NCI-H226 (cell line): ENCODE results near the gene GNB1.

Experiments
- DNase-seq: peaks from one replicate; pipeline ENCODE4 v3.0.0-alpha.2; 2015

Gene GNB1

DNA sequence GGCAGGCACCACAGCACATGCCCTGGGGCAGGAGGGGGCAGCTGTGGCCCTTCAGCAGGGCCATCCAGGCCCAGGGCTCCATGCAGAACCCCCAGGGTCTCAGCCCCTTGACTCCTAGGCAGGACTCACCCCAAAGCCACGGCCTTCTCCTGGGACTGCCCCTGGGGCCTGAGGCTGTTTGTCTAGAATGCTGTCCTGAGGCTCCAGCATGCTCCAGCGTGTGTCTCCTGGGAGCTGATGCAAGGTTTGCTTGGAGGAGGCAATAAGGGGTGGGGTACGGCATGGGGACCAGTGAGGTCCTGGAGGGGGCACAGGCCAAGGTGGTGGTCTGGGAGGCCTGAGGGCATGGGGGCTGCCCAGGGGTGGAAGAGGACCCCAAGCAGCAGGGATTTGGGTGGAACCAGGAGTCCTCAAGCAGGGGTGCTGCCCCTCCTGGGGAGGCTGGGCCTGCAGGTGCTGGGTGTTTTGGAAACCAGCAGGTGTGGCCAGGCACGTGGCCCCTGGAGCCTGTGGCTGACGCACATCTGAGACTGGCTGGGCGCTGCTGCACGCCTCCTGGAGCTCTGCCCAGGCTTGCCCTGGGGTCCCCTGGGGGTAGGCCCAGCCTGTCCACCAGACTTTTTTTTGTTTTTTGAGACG lies 16.3 kb upstream of the GNB1 start:
- DNase-seq: no peak

DNA sequence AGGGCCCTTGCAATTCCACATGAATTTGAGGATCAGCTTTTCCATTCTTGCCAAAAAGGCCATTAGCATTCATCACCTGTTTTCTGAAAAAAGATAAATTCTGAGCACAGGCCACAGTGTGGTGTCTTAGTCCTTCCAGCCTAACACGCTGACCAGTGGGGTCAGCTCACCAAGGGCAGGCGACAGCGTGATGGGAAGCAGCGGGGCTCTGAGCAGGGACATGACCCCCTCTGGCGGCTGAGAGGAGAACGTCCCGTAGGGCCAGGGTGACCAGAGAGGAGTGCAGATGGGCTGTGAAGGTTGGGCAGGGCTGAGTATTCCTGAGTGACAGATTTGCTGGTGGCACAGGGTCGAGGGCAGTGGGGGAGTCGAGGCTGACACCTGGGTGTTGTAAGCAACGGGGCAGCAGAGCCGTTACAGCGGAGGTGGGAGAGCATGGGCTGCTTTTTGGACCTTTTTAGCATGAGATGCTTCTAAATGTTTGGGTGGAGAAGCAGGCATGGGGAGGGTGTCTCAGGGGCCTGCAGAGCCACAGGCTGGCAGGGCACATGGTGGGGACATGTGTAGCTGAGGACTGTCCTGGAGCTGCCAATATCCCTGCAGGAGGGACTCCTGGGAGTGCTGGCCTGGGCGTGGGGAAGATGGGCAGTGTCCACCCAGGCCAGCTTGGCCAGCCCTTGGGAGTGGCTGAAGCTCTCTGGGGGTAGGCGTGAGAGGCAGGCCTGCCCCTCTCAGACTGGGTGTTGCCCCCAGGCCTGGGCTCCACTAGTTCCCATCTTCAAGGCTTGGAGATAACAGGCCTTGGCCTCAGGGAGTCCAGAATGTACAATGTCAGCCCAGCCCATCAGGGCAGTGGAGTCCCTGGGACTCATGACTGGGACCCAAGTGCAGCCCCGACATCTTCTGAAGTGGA lies 15.6 kb upstream of the GNB1 start:
- no peak for DNase-seq

DNA sequence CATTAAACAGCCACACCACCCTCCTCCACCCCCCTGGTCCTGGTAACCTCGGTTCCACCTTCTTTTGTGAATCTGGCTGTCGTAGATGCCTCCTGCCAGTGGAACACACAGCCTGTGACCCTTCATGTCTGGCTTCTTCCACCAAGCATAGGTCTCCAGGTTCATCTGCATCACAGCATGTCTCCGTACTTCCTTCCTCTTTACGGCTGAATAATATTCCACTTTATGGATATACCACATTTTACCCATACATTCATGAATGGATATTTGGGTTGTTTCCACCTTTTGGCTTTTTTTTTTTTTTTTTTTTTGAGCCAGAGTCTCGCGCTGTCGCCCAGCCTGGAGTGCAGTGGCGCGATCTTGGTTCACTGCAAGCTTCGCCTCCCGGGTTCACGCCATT lies 12.3 kb upstream of the GNB1 start:
- DNase-seq: no peak

DNA sequence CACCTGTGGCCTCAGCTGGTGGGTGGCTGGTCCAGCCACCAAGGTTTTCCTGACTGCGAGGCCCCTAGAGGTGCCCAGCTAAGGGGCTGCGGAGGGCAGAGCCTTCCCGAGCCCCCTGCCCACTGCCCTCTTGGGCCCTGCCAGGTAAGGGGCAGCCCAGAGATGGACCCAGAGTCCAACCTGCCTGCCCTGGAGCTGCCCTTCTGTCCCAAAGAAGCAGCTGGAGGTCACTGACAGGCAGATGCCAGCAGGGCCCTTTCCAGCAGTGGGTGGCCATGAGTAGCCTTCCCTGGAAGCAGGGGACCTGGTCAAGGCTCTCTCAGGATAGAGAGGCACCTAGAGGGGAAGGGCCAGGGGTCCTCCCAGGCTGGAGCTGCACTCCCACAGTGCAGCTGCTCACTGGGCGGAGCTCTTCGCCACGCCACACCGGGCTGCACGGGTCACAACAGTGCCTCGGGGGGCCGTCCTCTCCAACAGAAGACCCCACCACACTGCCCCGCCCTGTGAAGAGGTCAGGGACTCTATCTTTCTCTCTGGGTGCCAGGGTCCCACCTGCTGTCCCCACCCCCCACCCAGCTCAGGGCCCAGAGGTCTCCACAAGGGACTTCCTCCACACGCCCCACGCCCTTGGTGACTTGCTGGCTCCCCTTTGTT lies 10.9 kb upstream of the GNB1 start:
- no peak for DNase-seq

DNA sequence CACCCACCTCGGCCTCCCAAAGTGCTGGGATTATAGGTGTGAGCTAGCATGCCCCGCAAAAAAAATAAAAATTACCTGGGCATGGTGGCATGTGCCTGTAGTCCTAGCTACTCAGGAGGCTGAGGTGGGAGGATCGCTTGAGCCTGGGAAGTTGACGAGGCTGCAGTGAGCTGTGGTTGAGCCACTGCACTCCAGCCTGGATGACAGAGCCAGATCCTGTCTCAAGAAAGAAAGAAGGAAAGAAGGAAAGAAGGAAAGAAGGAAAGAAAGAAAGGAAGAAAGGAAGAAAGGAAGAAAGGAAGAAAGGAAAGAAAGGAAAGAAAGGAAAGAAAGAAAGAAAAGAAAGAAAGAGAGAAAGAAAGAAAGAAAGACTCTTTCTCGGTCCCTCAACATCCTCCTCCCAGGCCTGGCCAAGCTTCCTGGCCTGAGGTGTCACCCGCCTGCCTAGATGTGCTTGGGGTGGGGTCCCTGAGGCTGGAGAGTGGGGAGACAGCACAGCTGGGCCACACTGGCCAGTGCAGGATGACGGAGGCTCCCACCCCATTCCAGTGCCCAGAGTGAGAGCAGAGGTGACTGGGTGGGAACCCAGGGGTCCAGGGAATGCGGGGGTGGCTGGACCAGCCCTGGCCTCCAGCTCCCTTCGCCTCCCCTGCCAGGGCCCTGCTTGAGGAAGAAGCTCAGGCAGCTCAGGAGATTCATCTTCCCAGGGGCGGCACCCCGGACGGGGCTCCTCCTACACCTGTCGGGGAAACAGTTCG lies 10.2 kb upstream of the GNB1 start:
- DNase-seq: no peak

DNA sequence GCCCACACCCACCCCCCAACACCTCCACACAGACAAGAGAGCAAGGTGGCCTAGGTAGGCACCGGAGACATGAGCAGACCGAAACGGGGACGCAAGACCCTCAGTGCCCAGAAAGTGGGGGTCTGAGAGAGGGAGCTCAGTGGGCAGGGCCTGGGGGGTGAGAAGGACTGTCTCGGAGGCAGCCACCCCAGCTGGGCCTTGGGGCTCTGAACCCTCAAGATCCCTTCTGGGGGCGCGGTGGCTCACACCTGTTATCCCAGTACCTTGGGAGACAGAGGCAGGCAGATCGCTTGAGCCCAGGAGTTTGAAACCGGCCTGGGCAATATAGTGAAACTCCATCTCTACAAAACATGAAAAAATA lies 9.1 kb upstream of the GNB1 start:
- DNase-seq: no peak

DNA sequence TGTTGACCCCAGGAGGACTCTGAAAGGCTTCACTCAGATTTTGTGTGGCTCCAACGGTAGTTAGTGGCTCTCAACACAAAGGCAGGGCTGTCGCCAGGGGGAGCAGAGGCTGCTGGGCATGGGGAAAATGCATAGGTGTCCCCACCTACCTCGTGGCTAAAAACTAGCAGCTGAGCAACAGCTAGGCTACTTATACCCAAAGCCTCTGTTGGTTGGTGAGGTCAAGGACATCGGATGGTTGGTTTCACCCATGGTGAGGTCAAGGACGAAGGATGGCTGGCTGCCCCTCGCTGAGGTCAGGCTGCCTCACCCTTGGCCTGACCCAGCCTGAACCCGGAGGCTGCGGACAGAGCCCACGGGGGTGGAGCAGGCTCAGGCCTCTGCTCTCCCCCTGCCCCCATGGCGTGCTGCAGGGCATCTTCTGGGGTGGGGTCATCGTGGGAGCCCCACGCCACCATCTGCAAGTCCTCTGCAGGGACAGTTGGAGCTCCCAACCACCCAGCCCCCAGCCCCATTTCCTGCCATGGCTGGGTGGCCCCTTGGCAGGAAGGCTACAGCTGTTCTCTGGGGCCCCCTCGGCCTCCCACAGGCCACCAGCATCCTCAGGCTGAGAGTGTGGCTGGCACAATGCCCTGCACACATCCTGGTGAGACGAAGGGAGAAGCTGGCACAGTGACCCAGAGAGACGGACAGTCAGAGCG lies 8.5 kb upstream of the GNB1 start:
- no peak for DNase-seq

DNA sequence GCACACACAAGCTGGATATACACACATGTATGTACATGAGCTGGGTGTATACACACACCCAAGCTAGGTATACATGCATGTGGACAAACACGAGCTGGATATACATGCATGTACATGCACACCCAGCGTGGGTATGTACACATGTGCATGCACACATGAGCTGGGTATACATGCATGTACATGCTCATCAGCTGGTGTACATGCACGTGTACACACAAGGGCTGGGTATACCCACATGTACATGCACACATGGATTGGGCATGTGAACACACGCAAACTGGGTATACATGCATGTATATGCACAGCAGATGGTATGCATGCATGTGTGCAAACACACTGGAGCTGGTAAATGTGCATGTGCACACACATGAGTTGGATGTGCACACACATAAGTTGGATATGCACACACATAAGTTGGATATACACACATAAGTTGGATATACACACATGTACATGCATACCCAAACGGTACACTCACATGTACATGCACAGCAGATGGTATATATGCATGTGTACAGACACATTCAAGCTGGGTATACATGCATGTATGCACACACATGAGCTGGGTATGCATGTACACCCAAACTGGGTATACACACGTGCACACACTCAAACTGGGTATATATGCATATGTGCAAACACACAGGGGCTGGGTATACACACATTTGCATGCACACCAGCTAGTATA lies 7.5 kb upstream of the GNB1 start:
- no peak for DNase-seq

DNA sequence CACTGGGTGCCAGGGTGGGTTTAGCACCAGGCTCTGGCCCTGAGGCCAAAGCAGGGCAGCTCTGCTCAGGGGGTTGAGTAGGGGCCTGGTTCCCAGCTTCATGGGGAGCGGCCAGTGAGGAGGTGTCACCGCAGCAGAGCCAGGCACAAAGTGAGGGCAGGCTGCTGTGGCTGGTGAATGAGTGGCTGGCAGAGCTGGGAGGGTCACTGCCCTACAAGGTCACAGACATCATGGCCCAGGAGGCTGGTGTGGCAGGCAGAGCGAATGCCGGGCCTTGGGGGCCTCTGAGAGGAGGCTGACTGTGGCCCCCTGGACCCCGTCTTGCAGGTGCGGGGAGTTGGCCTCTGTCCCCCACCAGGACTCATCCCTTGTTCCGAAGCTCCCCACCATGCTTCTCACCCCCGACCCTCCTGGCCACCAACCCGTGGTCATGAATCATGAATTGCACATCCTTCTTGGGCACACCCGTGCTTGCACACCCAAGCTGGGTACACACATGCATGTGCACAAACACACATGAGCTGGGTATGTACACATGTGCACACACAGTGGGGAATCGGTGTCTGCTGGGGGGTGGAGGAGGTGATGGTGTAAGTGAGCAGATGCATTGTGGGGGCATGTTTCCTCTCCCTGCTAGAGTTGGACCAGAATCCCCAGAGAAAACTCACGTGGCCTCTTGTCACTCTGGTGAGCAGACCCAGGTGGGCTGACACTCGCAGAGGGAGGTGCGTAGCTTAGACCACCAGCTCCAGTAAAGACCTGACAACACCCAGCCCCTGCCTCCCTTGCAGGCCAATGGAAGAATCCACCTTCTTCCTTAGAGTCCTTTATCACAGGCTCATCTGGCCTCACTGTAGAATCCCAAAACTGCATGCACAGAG lies 4.8 kb upstream of the GNB1 start:
- DNase-seq: no peak

DNA sequence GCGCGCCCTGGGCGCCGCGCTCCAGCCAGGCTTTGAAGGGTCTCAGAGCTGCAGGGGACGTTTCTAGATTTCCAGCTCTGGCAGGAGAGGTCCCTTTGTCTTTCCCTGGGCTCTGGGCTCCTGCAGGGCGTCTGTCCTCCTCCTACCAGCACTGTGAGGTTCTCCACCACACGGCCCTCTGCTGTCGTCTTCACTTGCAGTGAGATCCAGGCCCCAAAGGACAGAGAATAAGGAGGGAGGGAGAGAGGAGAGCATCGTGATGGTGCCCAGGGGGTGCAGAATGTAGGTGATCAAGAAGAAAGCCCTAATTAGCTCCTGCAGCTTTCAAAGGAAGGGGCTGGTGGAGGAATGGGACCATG lies 4.2 kb upstream of the GNB1 start:
- DNase-seq: no peak

DNA sequence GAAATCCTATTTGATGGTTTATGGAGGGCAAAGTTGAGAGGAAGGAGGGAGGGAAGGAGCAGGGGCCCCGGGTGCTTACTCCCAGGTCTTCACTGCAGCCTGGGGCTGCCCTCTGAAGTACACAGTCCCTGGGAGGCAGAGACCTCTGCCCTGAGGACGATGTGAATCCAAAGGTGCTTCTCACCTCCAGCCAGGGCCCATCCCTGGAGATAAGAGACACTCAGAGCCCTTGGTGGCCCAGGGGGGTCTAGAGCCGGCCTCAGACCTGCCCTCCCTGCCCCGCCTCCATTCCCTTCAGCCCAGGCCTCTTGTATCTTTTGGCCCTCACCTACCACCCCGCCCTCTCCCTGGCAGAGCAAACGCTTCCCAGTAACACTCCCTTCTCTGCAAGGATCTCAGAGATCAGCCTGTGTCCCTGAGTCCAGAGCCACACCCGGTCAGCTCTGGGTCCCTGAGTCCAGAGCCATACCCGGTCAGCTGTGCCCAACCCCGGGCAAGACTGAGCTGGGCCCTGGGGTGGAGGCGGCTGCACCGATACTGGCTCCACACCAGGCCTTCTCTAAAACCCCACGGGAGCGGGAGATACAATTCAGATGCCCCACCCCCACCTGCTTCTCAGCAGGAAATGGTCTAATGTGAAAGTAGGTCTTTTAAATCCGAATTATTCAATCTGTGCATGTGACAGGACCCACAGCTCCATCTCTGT lies 3.6 kb upstream of the GNB1 start:
- DNase-seq: no peak

DNA sequence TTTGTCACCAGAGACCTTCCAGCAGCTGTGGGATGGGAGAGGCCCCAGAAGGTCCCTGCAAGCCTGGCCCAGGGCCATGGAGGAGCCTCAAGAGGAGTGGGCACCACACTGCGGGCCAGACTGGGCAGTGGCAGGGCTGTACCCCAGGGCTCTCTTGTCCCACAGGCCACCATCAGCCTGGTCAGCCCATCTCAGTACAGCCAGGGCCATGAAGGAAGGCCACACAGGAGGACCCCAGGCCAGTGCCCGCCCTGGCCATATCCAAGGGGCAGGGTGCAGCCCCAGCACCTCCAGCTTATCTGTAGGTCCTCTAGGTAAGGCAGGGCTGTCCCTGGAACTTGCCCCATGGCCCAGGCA lies 3.1 kb upstream of the GNB1 start:
- DNase-seq: no peak

DNA sequence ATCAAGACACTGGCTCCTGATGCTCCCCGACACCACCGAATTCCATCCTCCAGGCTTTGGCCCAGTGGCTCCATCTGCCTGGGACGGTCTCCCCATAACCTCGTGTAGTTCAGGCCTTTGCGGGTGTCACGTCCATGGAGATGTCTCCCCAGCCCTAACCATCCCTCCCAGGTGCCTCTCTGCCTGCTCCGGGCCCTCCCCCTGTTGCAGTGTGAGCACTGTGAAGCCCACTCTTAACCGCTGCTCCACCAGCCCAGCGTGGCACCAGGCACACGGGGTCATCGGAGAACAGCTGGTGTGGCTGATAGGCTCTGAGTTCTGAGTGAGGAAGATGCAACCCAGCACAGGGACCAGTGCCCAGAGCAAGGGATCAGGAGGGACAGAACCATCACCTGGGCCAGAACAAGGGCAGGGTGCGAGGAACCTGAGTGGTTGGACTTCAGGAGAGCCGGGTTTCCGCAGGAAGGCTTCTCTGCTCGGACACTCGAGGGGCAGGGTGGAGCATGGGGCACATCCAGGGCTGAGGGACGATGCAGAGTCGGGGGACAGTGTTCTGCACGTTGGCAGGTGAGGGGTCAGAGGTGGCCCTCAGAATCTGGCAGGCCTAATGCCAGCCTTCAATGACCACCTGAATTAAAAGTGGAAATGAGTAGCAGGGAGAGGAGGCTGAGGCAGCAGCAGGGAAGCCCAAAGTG lies 2.6 kb upstream of the GNB1 start:
- DNase-seq: no peak

DNA sequence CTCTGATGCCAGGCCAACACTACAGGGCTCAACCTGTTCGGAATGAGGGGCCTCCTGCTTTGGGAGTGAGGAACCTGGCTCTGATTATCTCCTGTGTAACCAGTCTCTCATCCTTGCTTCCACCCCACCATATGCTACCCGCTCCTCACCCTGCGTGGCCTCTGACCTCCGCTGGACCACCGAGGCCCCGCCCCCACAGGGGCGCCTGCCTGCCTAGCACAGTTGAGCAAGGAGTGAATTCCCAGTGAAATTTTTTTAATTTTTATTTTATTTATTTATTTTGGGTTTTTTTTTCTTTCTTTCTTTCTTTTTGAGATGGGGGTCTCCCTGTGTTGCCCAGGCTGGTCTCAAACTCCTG lies 1.9 kb upstream of the GNB1 start:
- DNase-seq: no peak

DNA sequence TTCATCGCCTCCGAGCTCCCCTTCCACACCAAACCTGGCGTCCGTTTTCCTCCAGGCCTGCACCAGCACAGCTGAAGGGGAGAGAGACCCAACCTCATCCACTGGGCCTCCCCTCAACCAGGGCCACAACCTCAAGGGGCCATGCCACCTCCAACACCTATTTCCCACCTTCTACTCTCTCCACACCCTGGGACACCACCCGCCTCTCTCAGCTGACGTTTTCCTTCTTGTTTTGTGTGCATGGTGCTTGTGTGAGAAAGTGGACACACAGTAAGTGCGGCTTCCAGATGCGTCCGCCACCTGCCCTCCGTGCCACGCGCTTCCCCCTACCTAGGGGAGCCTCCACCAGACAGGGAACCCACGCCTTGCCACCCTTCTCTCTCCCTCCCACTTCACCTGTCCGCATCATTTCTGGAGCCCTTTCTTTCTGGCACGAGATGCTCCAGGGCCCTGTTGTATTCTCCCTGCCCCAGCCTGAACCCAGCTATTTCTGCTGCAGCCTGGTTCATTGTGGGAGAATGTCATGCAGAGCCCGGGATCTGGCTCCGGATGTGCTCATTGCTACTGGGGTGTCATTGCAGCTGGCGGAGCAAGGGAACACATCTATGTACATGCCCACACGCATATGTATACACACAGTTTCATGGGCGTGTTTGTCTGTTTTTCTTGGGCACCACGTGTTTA lies 1.3 kb upstream of the GNB1 start:
- no peak for DNase-seq

DNA sequence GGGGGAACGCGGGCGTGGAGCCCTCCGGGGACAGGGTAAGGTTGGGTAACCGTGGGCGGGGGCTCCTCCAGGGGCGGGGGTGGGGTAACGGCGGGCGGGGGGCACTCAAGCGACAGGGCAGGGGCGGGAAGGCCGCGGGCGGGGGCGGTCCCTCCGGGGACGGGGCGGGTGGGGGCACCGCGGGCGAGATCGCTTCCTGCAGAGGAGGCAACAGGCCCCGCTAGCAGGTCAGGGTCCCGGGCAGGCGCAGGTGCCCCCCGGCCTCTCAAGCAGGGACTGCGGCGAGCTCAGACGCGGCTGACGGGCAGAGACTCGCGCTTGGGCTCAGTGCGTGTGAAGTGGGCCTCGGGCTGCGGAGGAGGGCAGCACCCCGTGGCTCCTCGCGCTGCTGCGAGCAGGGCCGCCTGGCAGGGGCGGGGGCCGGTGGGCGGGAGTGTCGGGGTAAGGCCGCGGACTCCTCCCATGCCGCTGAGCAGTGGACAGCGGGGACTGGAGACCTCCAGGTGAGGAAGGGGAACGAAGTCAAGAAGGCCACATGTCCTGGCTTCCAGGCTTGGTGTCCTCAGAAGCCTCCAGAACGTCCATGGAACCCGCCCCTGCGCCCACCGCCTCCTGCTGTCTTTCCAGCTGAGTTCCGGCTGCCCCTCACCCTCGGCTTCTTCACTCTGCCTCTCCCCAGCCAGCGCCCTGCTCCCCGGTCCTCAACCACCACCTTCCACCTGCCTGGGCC lies 627 bp upstream of the GNB1 start:
- peak; percentile 53 for DNase-seq

DNA sequence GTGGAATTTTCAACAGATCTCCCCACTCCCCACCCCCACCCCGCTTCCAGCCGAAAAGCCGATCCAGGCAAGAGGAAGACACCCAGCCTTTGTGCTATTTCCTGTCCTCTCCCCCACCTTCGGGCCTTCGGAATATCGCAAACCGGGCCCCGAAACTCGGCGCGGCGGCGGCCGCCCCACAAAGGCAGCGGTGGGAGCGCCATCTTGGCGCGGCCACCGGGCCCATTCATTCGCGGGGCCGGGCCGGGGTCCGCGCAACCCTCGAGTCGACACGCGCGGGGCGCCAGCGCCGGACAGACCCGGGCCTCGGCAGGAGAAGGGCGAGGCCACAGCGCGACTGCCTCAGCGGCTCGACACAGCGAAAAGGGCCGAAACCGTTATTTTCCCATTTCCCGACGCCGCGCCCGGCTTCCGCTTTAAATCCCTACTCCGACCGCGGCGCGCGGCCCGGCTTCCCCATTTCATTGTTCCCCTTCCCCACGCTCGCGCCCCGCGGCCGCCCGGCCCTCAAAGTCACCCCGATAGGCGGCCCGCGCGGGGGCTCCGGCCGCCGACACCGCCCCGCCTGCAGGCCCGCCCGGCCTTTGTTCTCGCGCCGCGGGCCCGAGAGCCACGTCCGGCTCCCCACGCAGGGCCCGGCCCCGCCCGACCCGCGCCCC lies 911 bp downstream of the GNB1 start:
- DNase-seq: peak; percentile 63

DNA sequence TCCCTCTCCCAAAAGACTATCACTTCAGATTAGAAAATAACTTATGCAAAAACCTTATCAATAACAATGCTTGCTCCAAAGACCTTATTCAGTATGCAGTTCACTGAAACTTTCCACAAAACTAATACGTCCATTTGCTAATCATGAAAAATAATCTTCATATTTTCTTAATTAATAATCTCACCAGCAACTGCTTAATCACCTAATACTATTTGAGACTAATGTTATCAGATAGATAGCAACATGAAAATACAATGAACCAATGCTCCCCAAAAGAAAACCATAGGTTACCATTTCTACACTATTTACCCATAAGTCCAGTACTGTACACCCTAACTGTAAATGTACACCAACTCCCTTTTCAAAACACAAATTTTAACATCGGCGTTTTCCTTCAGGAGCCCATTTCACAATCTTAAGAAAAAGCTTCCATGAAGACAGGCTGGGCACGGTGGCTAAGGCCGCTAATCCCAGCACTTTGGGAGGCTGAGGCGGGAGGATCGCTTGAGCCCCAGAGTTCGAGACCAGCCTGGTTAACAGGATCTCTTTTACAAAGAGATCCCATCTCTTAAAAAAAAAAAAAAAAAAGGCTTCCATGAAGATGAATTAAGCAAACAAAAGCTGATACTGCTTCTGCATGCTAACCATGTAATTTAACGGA lies 1.7 kb downstream of the GNB1 start:
- DNase-seq: no peak
